ENCODE results near the gene SYNGR3. TPM values are rescaled to one million over a fixed set of nuclear protein-coding genes. Genes with fewer than 3 reads are reported as not detected.

SYNGR3 gene
- total and polyA plus RNA-seq, 2 of the 13 experiments (the other 11 are each of a cell fraction or from before 2014, with no cell fraction given) = 0.97 to 5.7 TPM

DNA sequence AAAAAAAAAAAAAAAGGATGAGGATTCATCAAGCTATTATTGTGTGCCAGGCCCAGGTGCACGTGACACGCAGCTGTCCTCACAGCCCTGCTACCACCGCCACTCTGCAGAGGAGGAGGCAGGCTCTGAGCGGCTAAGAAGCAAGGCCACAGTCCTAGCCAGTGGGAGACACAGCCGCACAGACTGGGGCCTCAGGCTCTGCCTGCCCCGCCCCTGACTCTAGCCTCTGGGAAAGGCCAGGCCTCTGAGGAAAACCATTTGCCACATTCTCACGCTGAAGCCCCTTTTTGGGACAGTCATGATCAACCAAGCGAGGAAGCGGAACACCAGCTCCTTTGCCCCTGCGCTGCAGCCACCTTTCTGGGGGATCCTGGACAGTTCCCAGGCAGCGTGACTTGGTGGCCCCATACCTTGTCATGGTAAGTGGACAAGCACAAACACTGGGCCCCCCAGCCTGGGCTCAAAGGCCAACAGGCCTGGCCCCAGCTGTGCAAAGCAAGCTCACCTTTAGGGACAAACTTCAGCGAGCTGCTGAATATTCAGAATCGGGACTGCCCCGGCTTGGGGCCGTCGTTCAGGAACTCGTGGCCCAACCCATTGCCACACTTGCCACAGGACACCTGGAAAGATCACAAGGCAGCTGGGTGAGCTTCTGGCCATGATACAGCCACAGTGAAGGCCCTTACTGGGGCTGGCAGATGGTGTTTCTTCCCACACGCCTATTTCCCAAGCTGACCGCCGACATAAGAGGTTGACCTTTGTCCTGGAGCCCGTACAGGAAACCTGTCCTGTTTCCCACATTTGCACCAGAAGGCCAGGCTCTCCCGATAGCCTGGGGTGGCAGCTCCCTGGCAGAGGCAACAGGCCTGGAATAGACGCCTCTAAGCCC is 49.3 kb upstream of the SYNGR3 start (continued):
- no peak for TF ChIP-seq ZKSCAN5 (CRISPR knock-in tag; IDR thresholded peaks at IDR 0.05)
- no peak for TF ChIP-seq TERF1 (CRISPR knock-in tag; IDR thresholded peaks at IDR 0.05)
- peak; percentile 88 for TF ChIP-seq ZNF609 (CRISPR knock-in tag; IDR thresholded peaks at IDR 0.05; ENCODE audit: borderline replicate concordance)
- TF ChIP-seq ZNF782 (CRISPR knock-in tag; IDR thresholded peaks at IDR 0.05; ENCODE audit: borderline replicate concordance) = no peak; the same call in 1 of the 2 replicates
- TF ChIP-seq TRAFD1 (CRISPR knock-in tag; IDR thresholded peaks at IDR 0.05; ENCODE audit: borderline replicate concordance) = no peak
- peak; percentile 61 for TF ChIP-seq ZNF883 (CRISPR knock-in tag; IDR thresholded peaks at IDR 0.05; ENCODE audit: not compliant biosample characterization)
- TF ChIP-seq RXRA (CRISPR knock-in tag; IDR thresholded peaks at IDR 0.05) = peak; percentile 79
- peak; percentile 93 for TF ChIP-seq NR0B2 (CRISPR knock-in tag; IDR thresholded peaks at IDR 0.05)
- TF ChIP-seq ZNF343 (CRISPR knock-in tag; IDR thresholded peaks at IDR 0.05) = 0 out of 2 replicates have a peak, but pooled peaks have one; percentile 52
- no peak for TF ChIP-seq SYNCRIP (IDR thresholded peaks at IDR 0.05; ENCODE audit: insufficient read depth, low read depth, low read length)
- no peak for TF ChIP-seq RAD21 (CRISPR knock-in tag; IDR thresholded peaks at IDR 0.05)
- TF ChIP-seq MBNL3 (CRISPR knock-in tag; conservative IDR thresholded peaks at IDR 0.05) = no peak
- no peak for TF ChIP-seq SMAD9 (CRISPR knock-in tag; IDR thresholded peaks at IDR 0.05)
- no peak for TF ChIP-seq SETDB1 (CRISPR knock-in tag; IDR thresholded peaks at IDR 0.05; ENCODE audit: borderline replicate concordance)
- TF ChIP-seq SALL1 (CRISPR knock-in tag; IDR thresholded peaks at IDR 0.05) = peak; percentile 90
- TF ChIP-seq ZFP1 (CRISPR knock-in tag; IDR thresholded peaks at IDR 0.05) = no peak
- peak; percentile 66; the same call in 1 of the 2 replicates for TF ChIP-seq ZNF879 (CRISPR knock-in tag; IDR thresholded peaks at IDR 0.05)
- TF ChIP-seq PTBP1 (IDR thresholded peaks at IDR 0.05; ENCODE audit: low read depth, low read length, poor library complexity, severe bottlenecking) = peak; percentile 22
- no peak for TF ChIP-seq MAF1 (CRISPR knock-in tag; IDR thresholded peaks at IDR 0.05; ENCODE audit: borderline replicate concordance)
- TF ChIP-seq ZMAT3 (CRISPR knock-in tag; conservative IDR thresholded peaks at IDR 0.05) = peak; percentile 75
- no peak for TF ChIP-seq HOXA7 (CRISPR knock-in tag; IDR thresholded peaks at IDR 0.05)
- no peak for TF ChIP-seq CHCHD3 (CRISPR knock-in tag; IDR thresholded peaks at IDR 0.05)

All from HepG2 (cell line).